NCI-H2107 treated with DMSO at 0.1 percent for 48 hours (cell line): ENCODE data around the gene TFF1.

Experiments used
- DNase-seq: peaks from one replicate; lab custom pipeline; 2025; ENCODE audit not compliant: unreplicated experiment; lab: John Stamatoyannopoulos, UW

The TFF1 gene

GRCh38 chr21:42346866-42347600 lies 19.3 kb downstream of the TFF1 start:
- no peak for DNase-seq

- DNase-seq = no peak
Observed at GRCh38 chr21:42346441-42346840, 19.9 kb downstream of the TFF1 start.

- no peak for DNase-seq
Observed at GRCh38 chr21:42344631-42345030, 21.7 kb downstream of the TFF1 start.

GRCh38 chr21:42343963-42344510 lies 22.3 kb downstream of the TFF1 start:
- DNase-seq = no peak

- no peak for DNase-seq
Observed at GRCh38 chr21:42343556-42343955, 22.8 kb downstream of the TFF1 start.

- no peak for DNase-seq
Observed at GRCh38 chr21:42343101-42343500, 23.2 kb downstream of the TFF1 start.

GRCh38 chr21:42341776-42342542 lies 24.4 kb downstream of the TFF1 start:
- DNase-seq = no peak

- peak; percentile 40 for DNase-seq
Observed at GRCh38 chr21:42340187-42341050, 25.9 kb downstream of the TFF1 start.

GRCh38 chr21:42338729-42339715 lies 27.3 kb downstream of the TFF1 start:
- no peak for DNase-seq

GRCh38 chr21:42337830-42338728 lies 28.3 kb downstream of the TFF1 start:
- peak; percentile 96 for DNase-seq

GRCh38 chr21:42337276-42337675 lies 29.1 kb downstream of the TFF1 start:
- DNase-seq = no peak

GRCh38 chr21:42336054-42336453 lies 30.3 kb downstream of the TFF1 start:
- DNase-seq = peak; percentile 100

GRCh38 chr21:42332557-42333317 lies 33.6 kb downstream of the TFF1 start:
- DNase-seq = no peak

GRCh38 chr21:42331660-42332059 lies 34.7 kb downstream of the TFF1 start:
- no peak for DNase-seq

GRCh38 chr21:42330380-42331371 lies 35.7 kb downstream of the TFF1 start:
- no peak for DNase-seq

- DNase-seq = no peak
Observed at GRCh38 chr21:42324896-42325295, 41.4 kb downstream of the TFF1 start.

- DNase-seq = no peak
Observed at GRCh38 chr21:42321845-42322244, 44.5 kb downstream of the TFF1 start.
